ENCODE data around the gene DEPDC5. TPM values are rescaled to one million over a fixed set of nuclear protein-coding genes. Genes with fewer than 3 reads are reported as not detected.
A peak's percentile ranks its signal among the peaks of the same experiment; 100 is the strongest.

The DEPDC5 gene
- total RNA-seq, 1 donor from 2014 or later: 37.1 TPM

DNA sequence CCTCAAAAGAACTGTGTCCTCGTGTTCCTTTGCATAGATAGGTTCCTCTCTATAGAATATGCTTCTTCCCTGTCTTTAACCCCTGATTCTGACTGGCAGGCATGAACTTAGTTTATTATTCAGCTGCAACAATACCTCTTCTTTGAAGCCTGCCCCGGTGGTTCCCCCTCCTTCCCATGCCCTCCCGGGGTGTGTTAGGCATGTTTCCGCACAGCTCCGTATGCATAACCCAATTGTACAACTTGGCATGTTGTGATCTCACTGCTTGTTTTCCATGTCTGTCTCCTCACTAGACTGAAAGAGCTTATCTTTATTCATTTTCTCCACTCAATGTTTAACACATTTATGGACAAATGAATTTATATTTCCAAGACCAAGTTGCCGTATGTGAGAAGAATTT, 72.6 kb downstream of the DEPDC5 start:
- H3K4me2 ChIP-seq: no peak overlapping the region
- DNase-seq (ENCODE audit: low spot score): no peak
- H3K4me3 ChIP-seq: no peak overlapping the region
- H3K4me3 Mint-ChIP-seq: peak overlapping the region; percentile 24
- H3K9me3 ChIP-seq (ENCODE audit: low read depth): no peaks in the 10 kb centered on the region
- TF ChIP-seq EZH2phosphoT487 (IDR thresholded peaks at IDR 0.05) (no peak), EZH2 (IDR thresholded peaks at IDR 0.05) (no peak)
- TF ChIP-seq, protein P1, sequence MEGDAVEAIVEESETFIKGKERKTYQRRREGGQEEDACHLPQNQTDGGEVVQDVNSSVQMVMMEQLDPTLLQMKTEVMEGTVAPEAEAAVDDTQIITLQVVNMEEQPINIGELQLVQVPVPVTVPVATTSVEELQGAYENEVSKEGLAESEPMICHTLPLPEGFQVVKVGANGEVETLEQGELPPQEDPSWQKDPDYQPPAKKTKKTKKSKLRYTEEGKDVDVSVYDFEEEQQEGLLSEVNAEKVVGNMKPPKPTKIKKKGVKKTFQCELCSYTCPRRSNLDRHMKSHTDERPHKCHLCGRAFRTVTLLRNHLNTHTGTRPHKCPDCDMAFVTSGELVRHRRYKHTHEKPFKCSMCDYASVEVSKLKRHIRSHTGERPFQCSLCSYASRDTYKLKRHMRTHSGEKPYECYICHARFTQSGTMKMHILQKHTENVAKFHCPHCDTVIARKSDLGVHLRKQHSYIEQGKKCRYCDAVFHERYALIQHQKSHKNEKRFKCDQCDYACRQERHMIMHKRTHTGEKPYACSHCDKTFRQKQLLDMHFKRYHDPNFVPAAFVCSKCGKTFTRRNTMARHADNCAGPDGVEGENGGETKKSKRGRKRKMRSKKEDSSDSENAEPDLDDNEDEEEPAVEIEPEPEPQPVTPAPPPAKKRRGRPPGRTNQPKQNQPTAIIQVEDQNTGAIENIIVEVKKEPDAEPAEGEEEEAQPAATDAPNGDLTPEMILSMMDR (IDR thresholded peaks at IDR 0.05): no peak
- peaks cover 22% of the 10 kb centered on the region for H3K36me3 Mint-ChIP-seq
- H3K27ac Mint-ChIP-seq: peak overlapping the region; percentile 78
- no peaks in the 10 kb centered on the region for H3K27me3 Mint-ChIP-seq (ENCODE audit: insufficient read depth, low read depth)
- H3K4me1 ChIP-seq: no peaks in the 10 kb centered on the region
- H3K36me3 ChIP-seq: no peaks in the 10 kb centered on the region
- no peaks in the 10 kb centered on the region for H3K27me3 ChIP-seq
- H3K4me1 Mint-ChIP-seq: peaks cover 14% of the 10 kb centered on the region
- no peaks in the 10 kb centered on the region for H3K9me3 Mint-ChIP-seq
- no peak overlapping the region for H2AFZ ChIP-seq (replicated peaks)
- H3K79me2 ChIP-seq (ENCODE audit: low read depth): no peaks in the 10 kb centered on the region
- no peaks in the 10 kb centered on the region for H4K20me1 ChIP-seq (ENCODE audit: low read depth)
- no peak overlapping the region for H3K9ac ChIP-seq
- H3F3A ChIP-seq (ENCODE audit: low read depth): no peaks in the 10 kb centered on the region
- no peak overlapping the region for H3K27ac ChIP-seq

- Histone ChIP-seq H3K9me3 (ENCODE audit: low read depth) (no peaks in the 10 kb centered on the region), H3K79me2 (ENCODE audit: low read depth) (no peaks in the 10 kb centered on the region), H3K27ac (no peak overlapping the region), H3K9ac (no peak overlapping the region), H4K20me1 (ENCODE audit: low read depth) (no peaks in the 10 kb centered on the region), H2AFZ (replicated peaks) (no peak overlapping the region), H3K27me3 (no peaks in the 10 kb centered on the region), H3K36me3 (no peaks in the 10 kb centered on the region), H3K4me3 (no peak overlapping the region), H3K4me2 (no peak overlapping the region), H3F3A (ENCODE audit: low read depth) (no peaks in the 10 kb centered on the region), H3K4me1 (no peaks in the 10 kb centered on the region)
- no peak overlapping the region for H3K4me3 Mint-ChIP-seq
- H3K36me3 Mint-ChIP-seq: peaks cover 17% of the 10 kb centered on the region
- TF ChIP-seq EZH2phosphoT487 (IDR thresholded peaks at IDR 0.05) (no peak), EZH2 (IDR thresholded peaks at IDR 0.05) (no peak)
- TF ChIP-seq, protein P1 (IDR thresholded peaks at IDR 0.05): no peak
- peaks cover 14% of the 10 kb centered on the region for H3K4me1 Mint-ChIP-seq
- no peak overlapping the region for H3K27ac Mint-ChIP-seq
- no peaks in the 10 kb centered on the region for H3K9me3 Mint-ChIP-seq
- DNase-seq (ENCODE audit: low spot score): no peak
- H3K27me3 Mint-ChIP-seq (ENCODE audit: insufficient read depth, low read depth): no peaks in the 10 kb centered on the region
Observed at GRCh38 chr22:31828739-31829138, 74.9 kb downstream of the DEPDC5 start.

GRCh38 chr22:31829505-31829904, 75.7 kb downstream of the DEPDC5 start:
- H3K4me2 ChIP-seq: no peak overlapping the region
- H3K4me3 ChIP-seq: no peak overlapping the region
- H3K36me3 ChIP-seq: no peaks in the 10 kb centered on the region
- Mint-ChIP-seq H3K36me3 (peaks cover 17% of the 10 kb centered on the region), H3K9me3 (no peaks in the 10 kb centered on the region), H3K27ac (no peak overlapping the region), H3K4me1 (peaks cover 14% of the 10 kb centered on the region), H3K27me3 (ENCODE audit: insufficient read depth, low read depth) (no peaks in the 10 kb centered on the region), H3K4me3 (no peak overlapping the region)
- H3F3A ChIP-seq (ENCODE audit: low read depth): no peaks in the 10 kb centered on the region
- no peak overlapping the region for H3K27ac ChIP-seq
- H3K9ac ChIP-seq: no peak overlapping the region
- no peaks in the 10 kb centered on the region for H4K20me1 ChIP-seq (ENCODE audit: low read depth)
- H2AFZ ChIP-seq (replicated peaks): no peak overlapping the region
- no peaks in the 10 kb centered on the region for H3K79me2 ChIP-seq (ENCODE audit: low read depth)
- TF ChIP-seq, protein P1 (IDR thresholded peaks at IDR 0.05): no peak
- TF ChIP-seq EZH2 (IDR thresholded peaks at IDR 0.05): no peak
- TF ChIP-seq EZH2phosphoT487 (IDR thresholded peaks at IDR 0.05): no peak
- no peaks in the 10 kb centered on the region for H3K9me3 ChIP-seq (ENCODE audit: low read depth)
- H3K4me1 ChIP-seq: no peaks in the 10 kb centered on the region
- no peak for DNase-seq (ENCODE audit: low spot score)
- no peaks in the 10 kb centered on the region for H3K27me3 ChIP-seq

All from neural progenitor cell (in vitro differentiated cells).